ENCODE measurements around the gene ANG. TPM values are rescaled to one million over a fixed set of nuclear protein-coding genes. Genes with fewer than 3 reads are reported as not detected.

The ANG gene
- polyA plus RNA-seq, 1 experiment: 5.1 TPM

GRCh38 chr14:20683125-20683890, 5.3 kb upstream of the ANG start:
- Histone ChIP-seq H3K4me3 (ENCODE audit: low read depth, low read length) (peak overlapping the region; percentile 86), H3K27me3 (ENCODE audit: control insufficient read depth, insufficient read depth, low read length) (no peaks in the 10 kb centered on the region), H3K9me3 (ENCODE audit: control insufficient read depth, insufficient read depth, low read length) (no peaks in the 10 kb centered on the region), H3K27ac (ENCODE audit: low read depth, low read length) (peak overlapping the region; percentile 99)
- ChIA-PET POLR2A (interaction anchor here (1.0 to 4.3 kb wide), 5 partner anchors 51 to 341 kb away, joined by 4 to 30 read pairs (median 5); partner anchors contain the start of genes PARP2 and PIP4P1), CTCF (interaction anchor here (0.8 to 3.4 kb wide), 5 partner anchors 69 to 356 kb away, joined by 3 to 16 read pairs (median 4); no protein-coding TSS in a partner anchor)
- 0 out of 2 replicates have a peak, but pooled peaks have one; percentile 9 for TF ChIP-seq CTCF (IDR thresholded peaks at IDR 0.05; ENCODE audit: low read depth, low read length)
- peak; percentile 85 for DNase-seq (ENCODE audit: low read depth, low spot score)

DNA sequence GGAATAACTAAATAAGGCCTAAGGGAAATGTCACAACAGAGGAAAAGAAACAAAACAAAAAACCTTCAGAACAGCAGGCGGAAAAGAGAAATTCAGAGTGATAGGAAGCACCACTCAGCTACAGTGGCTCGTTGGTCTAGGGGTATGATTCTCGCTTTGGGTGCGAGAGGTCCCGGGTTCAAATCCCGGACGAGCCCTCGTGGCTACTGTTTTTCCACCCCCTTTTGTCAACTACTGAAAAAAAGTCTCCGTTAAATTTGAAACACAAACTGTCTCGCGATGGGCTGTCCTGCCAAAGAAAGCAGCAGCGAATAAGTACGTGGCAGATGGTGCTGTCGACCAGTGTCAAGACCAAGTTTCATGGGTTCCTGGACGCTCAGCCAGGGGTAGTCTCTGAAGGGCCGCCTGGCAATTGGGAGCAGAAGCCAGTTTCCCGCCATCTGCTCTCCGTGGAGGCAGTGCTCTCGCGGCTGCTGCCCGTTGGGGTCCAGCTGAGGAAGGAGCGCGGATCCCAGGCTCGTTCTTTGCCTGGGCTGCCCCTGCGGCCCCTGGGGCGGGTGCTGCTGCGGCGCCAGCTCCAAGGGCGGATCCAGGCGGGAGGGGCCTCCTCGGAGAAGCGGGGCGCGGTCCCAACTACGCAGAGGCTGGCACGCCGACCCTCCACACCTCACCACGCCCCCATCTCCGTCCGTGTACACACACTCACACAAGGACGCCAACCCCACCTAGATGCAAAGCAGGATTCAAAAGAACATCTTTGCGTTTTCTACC, 4.5 kb upstream of the ANG start, which contains the start of gene RNASE4:
TSS of gene RNASE4 (plus strand) at position 670 of the 771 bp plus-strand sequence. CDS start 14,812 bp downstream, outside the sequence.
- peak within 1 kb of the TSS; percentile 99 for H3K27ac ChIP-seq (ENCODE audit: low read depth, low read length)
- TF ChIP-seq CTCF (IDR thresholded peaks at IDR 0.05; ENCODE audit: low read depth, low read length): no peak
- ChIA-PET POLR2A (interaction anchor here (0.6 to 4.3 kb wide), 6 partner anchors 53 to 388 kb away, joined by 3 to 30 read pairs (median 4); partner anchors contain the start of genes PARP2 and PIP4P1), CTCF (interaction anchor here (0.6 to 3.4 kb wide), 5 partner anchors 70 to 357 kb away, joined by 3 to 16 read pairs (median 4); no protein-coding TSS in a partner anchor)
- DNase-seq (ENCODE audit: low read depth, low spot score): peak; percentile 82
- H3K27me3 ChIP-seq (ENCODE audit: control insufficient read depth, insufficient read depth, low read length): no peaks in the 10 kb centered on the region
- peak within 1 kb of the TSS; percentile 86 for H3K4me3 ChIP-seq (ENCODE audit: low read depth, low read length)
- no peaks in the 10 kb centered on the region for H3K9me3 ChIP-seq (ENCODE audit: control insufficient read depth, insufficient read depth, low read length)

- peak overlapping the region; percentile 86 for H3K4me3 ChIP-seq (ENCODE audit: low read depth, low read length)
- ChIA-PET CTCF (interaction anchor here (0.6 to 2.5 kb wide), 4 partner anchors 71 to 287 kb away, joined by 3 to 16 read pairs (median 4); no protein-coding TSS in a partner anchor), POLR2A (interaction anchor here (0.6 to 4.3 kb wide), 3 partner anchors 276 to 387 kb away, joined by 3 to 30 read pairs (median 3); partner anchors contain the start of gene PARP2)
- H3K27me3 ChIP-seq (ENCODE audit: control insufficient read depth, insufficient read depth, low read length): no peaks in the 10 kb centered on the region
- peak overlapping the region; percentile 99 for H3K27ac ChIP-seq (ENCODE audit: low read depth, low read length)
- TF ChIP-seq CTCF (IDR thresholded peaks at IDR 0.05; ENCODE audit: low read depth, low read length): no peak
- H3K9me3 ChIP-seq (ENCODE audit: control insufficient read depth, insufficient read depth, low read length): no peaks in the 10 kb centered on the region
- no peak for DNase-seq (ENCODE audit: low read depth, low spot score)
Observed at GRCh38 chr14:20684662-20685456, 3.7 kb upstream of the ANG start.

DNA sequence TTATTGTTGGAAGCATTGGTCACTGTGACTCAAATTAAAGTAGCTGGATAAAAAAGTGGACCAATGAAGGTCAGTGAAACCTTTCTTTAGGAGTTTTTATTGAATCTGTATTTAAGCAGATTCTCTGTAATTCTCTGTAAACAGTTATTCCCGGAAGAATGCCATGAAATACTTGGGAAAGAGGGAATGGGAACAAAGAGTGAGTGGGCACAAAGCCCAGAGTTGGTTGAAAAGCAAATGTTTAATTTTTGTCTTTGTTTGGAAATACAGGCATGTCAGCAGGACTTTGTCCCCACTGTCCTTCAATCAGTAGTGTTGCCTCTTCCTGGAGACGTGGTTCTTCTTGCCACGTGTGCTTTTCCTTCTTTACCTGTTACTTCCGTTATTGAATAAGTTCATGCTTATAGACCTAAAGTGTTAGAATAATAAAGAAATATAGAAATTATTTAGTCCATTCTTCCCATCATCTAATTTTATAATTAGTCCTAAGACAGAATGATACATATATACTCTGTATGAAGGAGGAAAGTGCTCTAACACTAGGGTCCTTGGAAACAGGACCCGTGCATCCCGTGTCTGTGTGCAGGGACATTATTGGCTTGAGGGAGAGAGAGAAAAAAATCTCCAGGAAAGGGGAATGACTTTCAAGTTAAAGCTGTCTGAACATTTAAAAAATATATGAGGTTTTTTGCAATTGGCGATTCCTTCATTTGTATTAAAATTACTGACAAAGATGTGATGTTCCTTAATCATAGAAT, 2.0 kb upstream of the ANG start:
- Histone ChIP-seq H3K27me3 (ENCODE audit: control insufficient read depth, insufficient read depth, low read length) (no peaks in the 10 kb centered on the region), H3K9me3 (ENCODE audit: control insufficient read depth, insufficient read depth, low read length) (no peaks in the 10 kb centered on the region), H3K27ac (ENCODE audit: low read depth, low read length) (no peak overlapping the region), H3K4me3 (ENCODE audit: low read depth, low read length) (no peak overlapping the region)
- TF ChIP-seq CTCF (IDR thresholded peaks at IDR 0.05; ENCODE audit: low read depth, low read length): no peak
- POLR2A ChIA-PET: interaction anchor here (0.6 kb wide), 1 partner anchor 259 kb away, joined by 4 read pairs; no protein-coding TSS in a partner anchor
- DNase-seq (ENCODE audit: low read depth, low spot score): no peak
- CTCF ChIA-PET: no interaction called here
